ENCODE measurements around the gene LRBA.

LRBA gene

DNA sequence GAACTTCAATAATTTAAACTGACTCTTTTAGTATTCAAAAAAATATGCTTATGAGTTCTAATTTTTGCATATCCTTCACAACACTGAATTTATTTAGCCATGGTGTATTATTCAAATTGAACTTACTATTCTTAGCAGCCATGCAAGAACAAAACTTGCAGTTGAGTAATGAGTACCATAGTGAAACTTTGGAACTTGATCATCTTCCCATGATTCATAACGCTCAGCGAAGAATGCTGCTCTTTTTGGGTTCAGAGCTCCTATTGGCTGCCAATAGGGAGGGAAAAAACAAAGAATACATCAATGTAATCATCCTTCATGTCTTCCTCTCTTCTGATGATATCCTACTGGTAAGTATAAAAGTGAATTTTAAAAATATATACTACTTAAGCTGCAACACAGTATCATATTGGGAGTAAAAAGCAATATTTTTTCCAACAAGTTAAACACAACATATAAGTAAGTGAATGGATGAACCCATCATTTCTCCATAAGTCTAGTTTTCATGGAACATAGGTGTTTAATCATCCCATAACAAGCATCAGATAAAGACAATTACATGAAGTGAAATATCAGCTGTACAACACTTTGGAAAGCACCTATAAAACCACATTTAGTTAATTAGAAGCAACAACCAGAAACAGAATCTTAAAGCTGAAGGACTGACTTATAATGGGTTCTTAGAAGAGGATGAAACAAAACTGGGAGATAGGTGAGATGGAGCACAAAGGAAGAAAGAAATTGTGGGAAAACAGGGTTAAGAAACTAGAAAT lies 578.3 kb downstream of the LRBA start:
- TF ChIP-seq, protein P1, sequence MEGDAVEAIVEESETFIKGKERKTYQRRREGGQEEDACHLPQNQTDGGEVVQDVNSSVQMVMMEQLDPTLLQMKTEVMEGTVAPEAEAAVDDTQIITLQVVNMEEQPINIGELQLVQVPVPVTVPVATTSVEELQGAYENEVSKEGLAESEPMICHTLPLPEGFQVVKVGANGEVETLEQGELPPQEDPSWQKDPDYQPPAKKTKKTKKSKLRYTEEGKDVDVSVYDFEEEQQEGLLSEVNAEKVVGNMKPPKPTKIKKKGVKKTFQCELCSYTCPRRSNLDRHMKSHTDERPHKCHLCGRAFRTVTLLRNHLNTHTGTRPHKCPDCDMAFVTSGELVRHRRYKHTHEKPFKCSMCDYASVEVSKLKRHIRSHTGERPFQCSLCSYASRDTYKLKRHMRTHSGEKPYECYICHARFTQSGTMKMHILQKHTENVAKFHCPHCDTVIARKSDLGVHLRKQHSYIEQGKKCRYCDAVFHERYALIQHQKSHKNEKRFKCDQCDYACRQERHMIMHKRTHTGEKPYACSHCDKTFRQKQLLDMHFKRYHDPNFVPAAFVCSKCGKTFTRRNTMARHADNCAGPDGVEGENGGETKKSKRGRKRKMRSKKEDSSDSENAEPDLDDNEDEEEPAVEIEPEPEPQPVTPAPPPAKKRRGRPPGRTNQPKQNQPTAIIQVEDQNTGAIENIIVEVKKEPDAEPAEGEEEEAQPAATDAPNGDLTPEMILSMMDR (IDR thresholded peaks at IDR 0.05; ENCODE audit: low read depth, low read length, missing control alignments) = no peak
- DNase-seq (ENCODE audit: extremely low read depth, low read depth) = no peak
- H3K4me3 ChIP-seq (replicated peaks; ENCODE audit: low read depth, low read length) = no peak overlapping the region

GRCh38 chr4:150431221-150431620 lies 583.9 kb downstream of the LRBA start:
- DNase-seq (ENCODE audit: extremely low read depth, low read depth) = no peak
- no peak overlapping the region for H3K4me3 ChIP-seq (replicated peaks; ENCODE audit: low read depth, low read length)
- TF ChIP-seq, protein P1 (IDR thresholded peaks at IDR 0.05; ENCODE audit: low read depth, low read length, missing control alignments) = no peak

GRCh38 chr4:150425161-150425560 lies 589.9 kb downstream of the LRBA start:
- no peak overlapping the region for H3K4me3 ChIP-seq (replicated peaks; ENCODE audit: low read depth, low read length)
- TF ChIP-seq, protein P1 (IDR thresholded peaks at IDR 0.05; ENCODE audit: low read depth, low read length, missing control alignments) = no peak
- no peak for DNase-seq (ENCODE audit: extremely low read depth, low read depth)

GRCh38 chr4:150423503-150423902 lies 591.6 kb downstream of the LRBA start:
- H3K4me3 ChIP-seq (replicated peaks; ENCODE audit: low read depth, low read length) = no peak overlapping the region
- DNase-seq (ENCODE audit: extremely low read depth, low read depth) = no peak
- TF ChIP-seq, protein P1 (IDR thresholded peaks at IDR 0.05; ENCODE audit: low read depth, low read length, missing control alignments) = no peak

DNA sequence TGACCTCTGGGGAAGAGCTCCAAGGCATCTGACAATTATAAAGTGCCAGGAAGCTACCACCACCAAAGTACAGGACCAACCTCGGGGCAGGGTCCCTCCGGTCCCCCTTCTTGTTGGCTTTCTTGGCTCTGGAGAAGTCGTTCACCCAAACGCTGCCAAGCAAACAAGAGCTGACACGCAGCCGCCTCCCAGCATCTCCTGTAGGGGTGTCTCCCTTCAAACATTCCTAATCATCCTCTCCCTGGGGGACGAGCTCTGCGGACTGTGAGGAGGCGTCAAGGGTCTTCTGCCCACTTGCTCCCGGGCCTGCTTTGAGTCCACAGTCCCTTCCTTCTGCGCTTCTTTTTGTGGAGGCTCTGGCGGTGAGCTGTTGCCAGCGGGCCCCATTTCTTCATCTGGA lies 592.0 kb downstream of the LRBA start:
- DNase-seq (ENCODE audit: extremely low read depth, low read depth) = no peak
- no peak overlapping the region for H3K4me3 ChIP-seq (replicated peaks; ENCODE audit: low read depth, low read length)
- TF ChIP-seq, protein P1 (IDR thresholded peaks at IDR 0.05; ENCODE audit: low read depth, low read length, missing control alignments) = no peak

GRCh38 chr4:150421612-150422011 lies 593.5 kb downstream of the LRBA start:
- no peak for DNase-seq (ENCODE audit: extremely low read depth, low read depth)
- TF ChIP-seq, protein P1 (IDR thresholded peaks at IDR 0.05; ENCODE audit: low read depth, low read length, missing control alignments) = no peak
- no peak overlapping the region for H3K4me3 ChIP-seq (replicated peaks; ENCODE audit: low read depth, low read length)

DNA sequence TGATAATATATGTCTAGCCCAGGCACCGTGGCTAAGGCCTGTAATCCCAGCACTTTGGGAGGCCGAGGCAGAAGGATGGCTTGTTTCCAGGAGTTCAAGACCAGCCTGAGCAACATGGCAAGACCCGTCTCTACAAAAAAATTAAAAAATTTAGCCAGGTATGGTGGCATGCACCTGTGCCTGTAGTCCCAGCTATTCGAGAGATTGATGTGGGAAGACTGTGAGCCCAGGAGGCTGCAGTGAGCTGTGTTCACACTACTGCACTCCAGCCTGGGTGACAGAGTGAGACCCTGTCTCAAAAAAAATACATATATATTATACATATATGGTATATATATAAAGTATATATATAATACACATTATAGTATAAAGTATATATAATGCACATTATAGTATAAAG lies 595.1 kb downstream of the LRBA start:
- H3K4me3 ChIP-seq (replicated peaks; ENCODE audit: low read depth, low read length) = no peak overlapping the region
- no peak for DNase-seq (ENCODE audit: extremely low read depth, low read depth)
- TF ChIP-seq, protein P1 (IDR thresholded peaks at IDR 0.05; ENCODE audit: low read depth, low read length, missing control alignments) = no peak
